Peyer's patch (tissue), 4 donors: Measurements from ENCODE around the gene RACK1.

Source experiments
- POLR2A ChIP-seq, 2 donors: fragments of 450-650 bp; IDR thresholded peaks; one replicate each; pipeline ENCODE4 v1.5.1; 2017; ENCODE audit warnings: antibody characterized with exemption in 2 of 2, mild to moderate bottlenecking in 2 of 2, moderate library complexity in 2 of 2
- TF ChIP-seq, protein P1 (sequence below), 6 experiments: fragments of 450-650 bp in 4 of 6; fragments of 200-600 bp in 2 of 6; sonication (generic) in 1 of 6; IDR thresholded peaks; one replicate each; pipeline ENCODE4 v1.5.1; 2017 to 2019; ENCODE audit warnings: antibody characterized with exemption in 6 of 6, mild to moderate bottlenecking in 3 of 6, moderate library complexity in 1 of 6

DNA sequence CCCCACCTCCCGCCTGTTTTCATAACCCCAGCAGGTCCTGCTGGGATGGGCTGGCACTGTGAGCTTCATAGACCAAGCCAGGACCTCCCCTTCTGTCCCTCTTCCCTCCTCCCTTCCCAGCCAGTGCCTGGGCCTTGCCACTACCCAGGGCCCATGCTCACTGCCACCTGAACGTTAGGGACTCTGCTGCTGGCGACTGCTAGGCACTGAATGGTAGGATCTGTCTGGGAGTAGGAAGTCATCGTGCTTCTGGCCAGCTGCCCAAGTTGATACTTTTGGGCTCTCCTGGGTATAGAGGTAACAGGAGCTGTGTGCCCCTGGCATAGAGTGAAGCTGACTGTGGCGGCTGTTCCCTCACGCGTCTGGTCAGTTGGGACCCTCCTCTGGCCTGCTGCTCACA lies 12.3 kb downstream of the RACK1 start:
- TF ChIP-seq, protein P1, sequence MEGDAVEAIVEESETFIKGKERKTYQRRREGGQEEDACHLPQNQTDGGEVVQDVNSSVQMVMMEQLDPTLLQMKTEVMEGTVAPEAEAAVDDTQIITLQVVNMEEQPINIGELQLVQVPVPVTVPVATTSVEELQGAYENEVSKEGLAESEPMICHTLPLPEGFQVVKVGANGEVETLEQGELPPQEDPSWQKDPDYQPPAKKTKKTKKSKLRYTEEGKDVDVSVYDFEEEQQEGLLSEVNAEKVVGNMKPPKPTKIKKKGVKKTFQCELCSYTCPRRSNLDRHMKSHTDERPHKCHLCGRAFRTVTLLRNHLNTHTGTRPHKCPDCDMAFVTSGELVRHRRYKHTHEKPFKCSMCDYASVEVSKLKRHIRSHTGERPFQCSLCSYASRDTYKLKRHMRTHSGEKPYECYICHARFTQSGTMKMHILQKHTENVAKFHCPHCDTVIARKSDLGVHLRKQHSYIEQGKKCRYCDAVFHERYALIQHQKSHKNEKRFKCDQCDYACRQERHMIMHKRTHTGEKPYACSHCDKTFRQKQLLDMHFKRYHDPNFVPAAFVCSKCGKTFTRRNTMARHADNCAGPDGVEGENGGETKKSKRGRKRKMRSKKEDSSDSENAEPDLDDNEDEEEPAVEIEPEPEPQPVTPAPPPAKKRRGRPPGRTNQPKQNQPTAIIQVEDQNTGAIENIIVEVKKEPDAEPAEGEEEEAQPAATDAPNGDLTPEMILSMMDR (IDR thresholded peaks at IDR 0.05) = no peak
- no peak for TF ChIP-seq POLR2A (IDR thresholded peaks at IDR 0.05)
